Omental fat pad (tissue), 4 donors: ENCODE measurements around the gene MIEF1. TPM values are rescaled to one million over a fixed set of nuclear protein-coding genes. Genes with fewer than 3 reads are reported as not detected.

Source experiments
- ATAC-seq: fragments of 150-250 bp; one replicate; pipeline ENCODE4 v1.9.1; 2016; ENCODE audit warnings: mild to moderate bottlenecking, moderate library complexity; ENCODE audit not compliant: low FRiP score
- DNase-seq: peaks from one replicate; pipeline ENCODE4 v3.0.0-alpha.2; 2019; ENCODE audit warnings: low spot score
- CTCF ChIP-seq, 3 donors: fragments of 450-650 bp; IDR thresholded peaks; one replicate each; pipeline ENCODE4 v1.5.1; 2016 to 2017; ENCODE audit warnings: antibody characterized with exemption in 3 of 3, mild to moderate bottlenecking in 3 of 3, moderate library complexity in 2 of 3
- total RNA-seq, 4 donors: library from RNA; depleted of rRNA; stranded (reverse); fragments of >200 nt; gene quantifications; one replicate each; pipeline ENCODE4 v1.1.0, GENCODE V29; 2016

MIEF1 gene
- total RNA-seq, 4 donors from 2014 or later = 23.6 to 46.0 (median 32.4) TPM

GRCh38 chr22:39536711-39537110 is 34.6 kb downstream of the MIEF1 start:
- ATAC-seq (no peak), DNase-seq (no peak)
- TF ChIP-seq CTCF (IDR thresholded peaks at IDR 0.05) = no peak

- DNase-seq (no peak), ATAC-seq (no peak)
- no peak for TF ChIP-seq CTCF (IDR thresholded peaks at IDR 0.05)
Measured at GRCh38 chr22:39537975-39538374, 35.9 kb downstream of the MIEF1 start.

- DNase-seq = no peak
- no peak for ATAC-seq
- TF ChIP-seq CTCF (IDR thresholded peaks at IDR 0.05) = no peak
Measured at GRCh38 chr22:39543095-39543494, 41.0 kb downstream of the MIEF1 start.

- DNase-seq (no peak), ATAC-seq (no peak)
- no peak for TF ChIP-seq CTCF (IDR thresholded peaks at IDR 0.05)
Measured at GRCh38 chr22:39545386-39546365, 43.6 kb downstream of the MIEF1 start.

- DNase-seq (no peak), ATAC-seq (no peak)
- TF ChIP-seq CTCF (IDR thresholded peaks at IDR 0.05) = no peak
Measured at GRCh38 chr22:39546889-39547586, 44.9 kb downstream of the MIEF1 start.

- TF ChIP-seq CTCF (IDR thresholded peaks at IDR 0.05) = no peak
- no peak for DNase-seq
- ATAC-seq = no peak
Measured at GRCh38 chr22:39547587-39547947, 45.5 kb downstream of the MIEF1 start.
